Measurements from ENCODE around the gene USP25. TPM values are rescaled to one million over a fixed set of nuclear protein-coding genes. Genes with fewer than 3 reads are reported as not detected.

The USP25 gene
- total RNA-seq, 1 experiment from 2014 or later, result 35.1 TPM

DNA sequence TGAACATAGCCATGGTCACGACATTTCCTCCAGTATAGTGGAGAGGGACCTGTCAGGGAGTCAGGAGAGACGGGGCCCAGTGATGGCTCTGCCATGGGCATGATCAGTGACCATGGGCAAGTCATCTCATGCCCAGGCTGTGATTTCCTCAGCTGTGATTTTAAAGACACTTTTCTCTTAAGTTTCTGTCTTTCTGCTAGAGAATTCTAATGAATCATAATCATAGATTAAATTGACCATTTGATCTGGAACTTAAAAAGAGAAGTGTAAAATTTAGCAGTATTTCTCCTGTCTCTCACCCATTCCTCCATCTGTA, 112.7 kb downstream of the USP25 start:
- Histone ChIP-seq H3K9me3 (ENCODE audit: control insufficient read depth, low read depth, low read length) (no peaks in the 10 kb centered on the region), H2AK5ac (ENCODE audit: insufficient read length, low read length) (no peak overlapping the region), H4K20me1 (ENCODE audit: control insufficient read depth, insufficient read depth, insufficient read length) (no peaks in the 10 kb centered on the region), H3K23me2 (ENCODE audit: insufficient read length, low read depth, low read length, poor library complexity, severe bottlenecking) (no peaks in the 10 kb centered on the region), H3T11ph (ENCODE audit: low read length) (no peak overlapping the region), H3K14ac (ENCODE audit: insufficient read depth, low read length) (no peak overlapping the region), H3K27ac (ENCODE audit: insufficient read length, low read depth, low read length) (no peak overlapping the region), H2BK120ac (ENCODE audit: low read depth, low read length, poor library complexity, severe bottlenecking) (no peak overlapping the region), H3K9ac (ENCODE audit: extremely low read depth, insufficient read length, low read length) (no peak overlapping the region), H3K79me1 (ENCODE audit: insufficient read depth, low read depth, low read length, poor library complexity, severe bottlenecking) (no peaks in the 10 kb centered on the region), H3K79me2 (ENCODE audit: insufficient read depth, low read length) (no peaks in the 10 kb centered on the region), H3K4ac (ENCODE audit: low read depth, low read length) (no peak overlapping the region), H2BK20ac (ENCODE audit: low read depth, low read length, poor library complexity, severe bottlenecking) (no peak overlapping the region), H3K23ac (ENCODE audit: insufficient read length, low read depth, low read length) (no peak overlapping the region), H2AFZ (ENCODE audit: low read length) (no peak overlapping the region), H3K27me3 (ENCODE audit: insufficient read depth, low read length) (no peaks in the 10 kb centered on the region), H3K18ac (ENCODE audit: insufficient read length, low read depth, low read length) (no peak overlapping the region), H3K4me1 (ENCODE audit: insufficient read depth, low read length) (no peaks in the 10 kb centered on the region), H4K5ac (ENCODE audit: insufficient read length, low read depth, low read length) (no peak overlapping the region), H2BK5ac (ENCODE audit: insufficient read length, low read length) (no peak overlapping the region), H2BK15ac (ENCODE audit: low read depth, low read length) (no peak overlapping the region), H3K56ac (ENCODE audit: insufficient read length, low read depth, low read length) (no peak overlapping the region), H4K8ac (replicated peaks; ENCODE audit: insufficient read length, low read depth, low read length) (no peak overlapping the region), H3K4me2 (ENCODE audit: insufficient read depth, insufficient read length, low read length) (no peak overlapping the region), H2BK12ac (ENCODE audit: insufficient read length, low read depth, low read length) (no peak overlapping the region), H4K91ac (ENCODE audit: insufficient read length, low read depth, low read length) (no peak overlapping the region)
- Mint-ChIP-seq H3K9me3 (no peaks in the 10 kb centered on the region), H3K4me1 (peaks cover 0 to 2% of the 10 kb centered on the region in 2 experiments; a peak in 1 of 4 replicates), H3K36me3 (ENCODE audit: insufficient read depth in 1 of 3, low read depth in 3 of 3) (peaks cover 0 to 14% (median 0%) of the 10 kb centered on the region in 3 experiments; a peak in 2 of 7 replicates), H3K27me3 (ENCODE audit: low read depth) (no peaks in the 10 kb centered on the region), H3K27ac (no peak overlapping the region), H3K4me3 (no peak overlapping the region)
- WGBS (ENCODE audit: extremely low coverage, insufficient read length, low lambda C conversion rate), result no CpG with 5 or more reads among the region's 2 CpGs
- TF ChIP-seq, protein P1, sequence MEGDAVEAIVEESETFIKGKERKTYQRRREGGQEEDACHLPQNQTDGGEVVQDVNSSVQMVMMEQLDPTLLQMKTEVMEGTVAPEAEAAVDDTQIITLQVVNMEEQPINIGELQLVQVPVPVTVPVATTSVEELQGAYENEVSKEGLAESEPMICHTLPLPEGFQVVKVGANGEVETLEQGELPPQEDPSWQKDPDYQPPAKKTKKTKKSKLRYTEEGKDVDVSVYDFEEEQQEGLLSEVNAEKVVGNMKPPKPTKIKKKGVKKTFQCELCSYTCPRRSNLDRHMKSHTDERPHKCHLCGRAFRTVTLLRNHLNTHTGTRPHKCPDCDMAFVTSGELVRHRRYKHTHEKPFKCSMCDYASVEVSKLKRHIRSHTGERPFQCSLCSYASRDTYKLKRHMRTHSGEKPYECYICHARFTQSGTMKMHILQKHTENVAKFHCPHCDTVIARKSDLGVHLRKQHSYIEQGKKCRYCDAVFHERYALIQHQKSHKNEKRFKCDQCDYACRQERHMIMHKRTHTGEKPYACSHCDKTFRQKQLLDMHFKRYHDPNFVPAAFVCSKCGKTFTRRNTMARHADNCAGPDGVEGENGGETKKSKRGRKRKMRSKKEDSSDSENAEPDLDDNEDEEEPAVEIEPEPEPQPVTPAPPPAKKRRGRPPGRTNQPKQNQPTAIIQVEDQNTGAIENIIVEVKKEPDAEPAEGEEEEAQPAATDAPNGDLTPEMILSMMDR (conservative IDR thresholded peaks at IDR 0.05), result no peak
- no peak for DNase-seq
